NCI-H2196 treated with DMSO at 0.1 percent for 48 hours (cell line): ENCODE measurements around the gene SAMD4A.

Experiments used
- DNase-seq: peaks from one replicate; lab custom pipeline; 2025; ENCODE audit not compliant: unreplicated experiment; lab: John Stamatoyannopoulos, UW

The SAMD4A gene

GRCh38 chr14:54629635-54630360 lies 62.9 kb downstream of the SAMD4A start:
- DNase-seq: no peak

GRCh38 chr14:54631016-54631415 lies 64.1 kb downstream of the SAMD4A start:
- no peak for DNase-seq

- no peak for DNase-seq
These were observed 65.5 kb downstream of the SAMD4A start for GRCh38 chr14:54632452-54632851.

GRCh38 chr14:54633076-54633475 lies 66.1 kb downstream of the SAMD4A start:
- no peak for DNase-seq

GRCh38 chr14:54637270-54638134 lies 70.6 kb downstream of the SAMD4A start:
- no peak for DNase-seq

- DNase-seq: no peak
These were observed 71.2 kb downstream of the SAMD4A start for GRCh38 chr14:54638135-54638446.

GRCh38 chr14:54639611-54640010 lies 72.7 kb downstream of the SAMD4A start:
- DNase-seq: no peak

- no peak for DNase-seq
These were observed 73.6 kb downstream of the SAMD4A start for GRCh38 chr14:54640506-54640905.

GRCh38 chr14:54642121-54642520 lies 75.2 kb downstream of the SAMD4A start:
- DNase-seq: no peak

- DNase-seq: no peak
These were observed 76.1 kb downstream of the SAMD4A start for GRCh38 chr14:54642801-54643695.

GRCh38 chr14:54643696-54644176 lies 76.8 kb downstream of the SAMD4A start:
- DNase-seq: no peak

GRCh38 chr14:54645639-54646038 lies 78.7 kb downstream of the SAMD4A start:
- DNase-seq: no peak

GRCh38 chr14:54646626-54647025 lies 79.7 kb downstream of the SAMD4A start:
- no peak for DNase-seq

GRCh38 chr14:54647378-54647777 lies 80.5 kb downstream of the SAMD4A start:
- no peak for DNase-seq

GRCh38 chr14:54649056-54649455 lies 82.1 kb downstream of the SAMD4A start:
- DNase-seq: no peak

- no peak for DNase-seq
These were observed 83.5 kb downstream of the SAMD4A start for GRCh38 chr14:54650331-54650958.

- DNase-seq: no peak
These were observed 84.0 kb downstream of the SAMD4A start for GRCh38 chr14:54650959-54651351.

GRCh38 chr14:54651649-54652048 lies 84.7 kb downstream of the SAMD4A start:
- DNase-seq: no peak

- DNase-seq: no peak
These were observed 85.3 kb downstream of the SAMD4A start for GRCh38 chr14:54652188-54652587.

GRCh38 chr14:54652605-54653052 lies 85.7 kb downstream of the SAMD4A start:
- DNase-seq: no peak
